Esophagus muscularis mucosa (tissue), 4 donors: ENCODE data around the gene VWA5B2.

Source experiments
- EP300 ChIP-seq: sonication (generic); formaldehyde crosslinking; IDR thresholded peaks from one replicate; pipeline ENCODE4 v1.6.1; 2017; ENCODE audit warnings: antibody characterized with exemption
- POLR2A ChIP-seq: fragments of 450-650 bp; IDR thresholded peaks from one replicate; pipeline ENCODE4 v1.6.1; 2017; ENCODE audit warnings: antibody characterized with exemption, moderate library complexity, mild to moderate bottlenecking, low read depth
- POLR2AphosphoS5 ChIP-seq, 2 donors: sonication (generic); formaldehyde crosslinking; IDR thresholded peaks; one replicate each; pipeline ENCODE4 v1.6.1; 2017; ENCODE audit warnings: antibody characterized with exemption in 2 of 2
- TF ChIP-seq, protein P1 (sequence below), 3 experiments: fragments of 200-600 bp in 2 of 3; fragments of 450-650 bp in 1 of 3; sonication (generic) in 2 of 3; IDR thresholded peaks; one replicate each; pipeline ENCODE4 v1.5.1; 2017 to 2019; ENCODE audit warnings: antibody characterized with exemption in 3 of 3, mild to moderate bottlenecking in 2 of 3, moderate library complexity in 1 of 3

DNA sequence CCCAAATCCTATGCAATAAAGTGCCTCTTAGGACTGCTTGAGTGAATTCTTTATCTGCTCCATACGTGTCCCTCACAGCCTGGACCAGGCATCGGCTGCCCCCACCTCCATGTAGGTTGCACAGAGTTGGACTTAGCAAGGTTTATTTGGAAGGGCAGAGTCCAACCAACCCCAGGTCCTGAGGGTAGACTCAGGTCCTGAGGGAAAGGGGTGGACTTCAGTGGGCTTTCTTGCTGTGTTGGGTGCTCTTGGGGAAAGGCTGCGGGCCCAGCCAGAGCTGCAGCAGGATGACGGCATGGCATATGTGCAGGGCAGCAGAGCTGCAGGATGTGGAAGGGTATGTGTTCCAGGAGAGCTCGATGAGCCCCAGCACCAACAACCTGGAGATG lies 12.9 kb downstream of the VWA5B2 start:
- TF ChIP-seq, protein P1, sequence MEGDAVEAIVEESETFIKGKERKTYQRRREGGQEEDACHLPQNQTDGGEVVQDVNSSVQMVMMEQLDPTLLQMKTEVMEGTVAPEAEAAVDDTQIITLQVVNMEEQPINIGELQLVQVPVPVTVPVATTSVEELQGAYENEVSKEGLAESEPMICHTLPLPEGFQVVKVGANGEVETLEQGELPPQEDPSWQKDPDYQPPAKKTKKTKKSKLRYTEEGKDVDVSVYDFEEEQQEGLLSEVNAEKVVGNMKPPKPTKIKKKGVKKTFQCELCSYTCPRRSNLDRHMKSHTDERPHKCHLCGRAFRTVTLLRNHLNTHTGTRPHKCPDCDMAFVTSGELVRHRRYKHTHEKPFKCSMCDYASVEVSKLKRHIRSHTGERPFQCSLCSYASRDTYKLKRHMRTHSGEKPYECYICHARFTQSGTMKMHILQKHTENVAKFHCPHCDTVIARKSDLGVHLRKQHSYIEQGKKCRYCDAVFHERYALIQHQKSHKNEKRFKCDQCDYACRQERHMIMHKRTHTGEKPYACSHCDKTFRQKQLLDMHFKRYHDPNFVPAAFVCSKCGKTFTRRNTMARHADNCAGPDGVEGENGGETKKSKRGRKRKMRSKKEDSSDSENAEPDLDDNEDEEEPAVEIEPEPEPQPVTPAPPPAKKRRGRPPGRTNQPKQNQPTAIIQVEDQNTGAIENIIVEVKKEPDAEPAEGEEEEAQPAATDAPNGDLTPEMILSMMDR (IDR thresholded peaks at IDR 0.05) = no peak
- TF ChIP-seq POLR2A (no peak), EP300 (no peak), POLR2AphosphoS5 (IDR thresholded peaks at IDR 0.05) (no peak)
